ENCODE data around the gene GGCX. TPM values are rescaled to one million over a fixed set of nuclear protein-coding genes. Genes with fewer than 3 reads are reported as not detected.

GGCX gene
- total RNA-seq, 1 donor from 2014 or later = 26.9 TPM

GRCh38 chr2:85531589-85531988 is 29.7 kb downstream of the GGCX start:
- intact Hi-C loops (cut with DNase I) = loop anchor here (10.0 kb wide), 1 partner anchor 177 kb away; the partner anchor contains the start of genes ELMOD3 and RETSAT
- no peak for DNase-seq (ENCODE audit: missing footprints)
- no peak for ATAC-seq

GRCh38 chr2:85529809-85530208 is 31.5 kb downstream of the GGCX start:
- ATAC-seq = no peak
- no peak for DNase-seq (ENCODE audit: missing footprints)
- intact Hi-C loops (cut with DNase I) = loop anchor here (10.0 kb wide), 1 partner anchor 175 kb away; the partner anchor contains the start of genes ELMOD3 and RETSAT

- ATAC-seq (no peak), DNase-seq (ENCODE audit: missing footprints) (no peak)
- intact Hi-C loops (cut with DNase I) = no loop called here
Measured at GRCh38 chr2:85528355-85528754, 32.9 kb downstream of the GGCX start.

- ATAC-seq (no peak), DNase-seq (ENCODE audit: missing footprints) (no peak)
- intact Hi-C loops (cut with DNase I) = no loop called here
Measured at GRCh38 chr2:85527787-85528186, 33.5 kb downstream of the GGCX start.

- no peak for DNase-seq (ENCODE audit: missing footprints)
Measured at GRCh38 chr2:85525567-85525966, 35.7 kb downstream of the GGCX start.

GRCh38 chr2:85525029-85525428 is 36.3 kb downstream of the GGCX start:
- intact Hi-C loops (cut with DNase I) = no loop called here
- no peak for DNase-seq (ENCODE audit: missing footprints)
- ATAC-seq = no peak

More at GRCh38 chr2:85525567-85525966, 35.7 kb downstream of the GGCX start:
- intact Hi-C loops (cut with DNase I) = no loop called here
- no peak for ATAC-seq

GRCh38 chr2:85524336-85524908 is 36.9 kb downstream of the GGCX start:
- DNase-seq (ENCODE audit: missing footprints) (no peak), ATAC-seq (peak; percentile 68)
- intact Hi-C loops (cut with DNase I) = no loop called here

- intact Hi-C loops (cut with DNase I) = no loop called here
- ATAC-seq (no peak), DNase-seq (ENCODE audit: missing footprints) (no peak)
Measured at GRCh38 chr2:85523903-85524335, 37.4 kb downstream of the GGCX start.

- intact Hi-C loops (cut with DNase I) = no loop called here
- ATAC-seq = no peak
Measured at GRCh38 chr2:85523062-85523902, 38.0 kb downstream of the GGCX start.

GRCh38 chr2:85522090-85522647 is 39.1 kb downstream of the GGCX start:
- no peak for ATAC-seq
- DNase-seq (ENCODE audit: missing footprints) = peak; percentile 9
- intact Hi-C loops (cut with DNase I) = no loop called here

More at GRCh38 chr2:85523062-85523902, 38.0 kb downstream of the GGCX start:
- no peak for DNase-seq (ENCODE audit: missing footprints)

- intact Hi-C loops (cut with DNase I) = no loop called here
- ATAC-seq (no peak), DNase-seq (ENCODE audit: missing footprints) (no peak)
Measured at GRCh38 chr2:85516653-85517389, 44.5 kb downstream of the GGCX start.

GRCh38 chr2:85514323-85514722 is 47.0 kb downstream of the GGCX start:
- ATAC-seq = no peak
- no peak for DNase-seq (ENCODE audit: missing footprints)
- intact Hi-C loops (cut with DNase I) = no loop called here

- intact Hi-C loops (cut with DNase I) = no loop called here
Measured at GRCh38 chr2:85511008-85511811, 50.1 kb downstream of the GGCX start.

GRCh38 chr2:85506768-85507181 is 54.5 kb downstream of the GGCX start:
- DNase-seq (ENCODE audit: missing footprints) = no peak
- ATAC-seq = no peak
- intact Hi-C loops (cut with DNase I) = no loop called here

More at GRCh38 chr2:85511008-85511811, 50.1 kb downstream of the GGCX start:
- peak; percentile 23 for ATAC-seq
- no peak for DNase-seq (ENCODE audit: missing footprints)

GRCh38 chr2:85505551-85506238 is 55.6 kb downstream of the GGCX start:
- DNase-seq (ENCODE audit: missing footprints) (no peak), ATAC-seq (no peak)
- intact Hi-C loops (cut with DNase I) = no loop called here

GRCh38 chr2:85504778-85505261 is 56.5 kb downstream of the GGCX start:
- DNase-seq (ENCODE audit: missing footprints) (no peak), ATAC-seq (peak; percentile 59)
- intact Hi-C loops (cut with DNase I) = no loop called here
